H1 (cell line): ENCODE results near the gene EIF4E3. TPM values are rescaled to one million over a fixed set of nuclear protein-coding genes. Genes with fewer than 3 reads are reported as not detected.

Experiments used
- CTCF ChIA-PET: fragments of 300-600 bp; sonication (Branson Sonifier 250); formaldehyde crosslinking; loops from one replicate; lab custom pipeline; 2021; ENCODE audit not compliant: partially characterized antibody; lab: Charles Lee
- POLR2A ChIA-PET: fragments of 300-600 bp; sonication (Branson Sonifier 250); formaldehyde crosslinking; loops from one replicate; lab custom pipeline; 2021; ENCODE audit warnings: inconsistent platforms; ENCODE audit not compliant: partially characterized antibody; lab: Charles Lee
- DNase-seq, 2 experiments: peaks; one replicate each; pipeline versions ENCODE4 v3.0.0 to v3.0.0-alpha.2; 2010 to 2022; ENCODE audit warnings: low spot score in 2 of 2, low read depth in 1 of 2, mixed read lengths in 1 of 2
- FAIRE-seq: peaks from 2 replicates; lab custom pipeline; 2011; peaks lifted over from hg19 to GRCh38; lab: Jason Lieb, UNC
- H2AFZ ChIP-seq: 2 replicates; pipeline ENCODE4 v1.8.1; 2012; ENCODE audit warnings: low read length, inconsistent platforms
- H2AK5ac ChIP-seq: 2 replicates; pipeline ENCODE4 v1.6.1; 2013; ENCODE audit warnings: low read depth, low read length
- H2BK120ac ChIP-seq: replicated peaks from 2 replicates; pipeline ENCODE3; 2013; ENCODE audit warnings: low read depth, low read length, inconsistent platforms
- H2BK12ac ChIP-seq: 2 replicates; pipeline ENCODE4 v1.6.1; 2013; ENCODE audit warnings: low read depth, low read length
- H2BK15ac ChIP-seq: 2 replicates; pipeline ENCODE4 v1.6.1; 2013; ENCODE audit warnings: low read length
- H2BK20ac ChIP-seq: 2 replicates; pipeline ENCODE4 v1.6.1; 2013; ENCODE audit warnings: low read length
- H2BK5ac ChIP-seq: 2 replicates; pipeline ENCODE4 v1.6.1; 2013; ENCODE audit warnings: low read depth, low read length
- H3K14ac ChIP-seq: 2 replicates; pipeline ENCODE4 v1.6.1; 2013; ENCODE audit warnings: inconsistent platforms; ENCODE audit not compliant: insufficient read length
- H3K18ac ChIP-seq: 2 replicates; pipeline ENCODE4 v1.6.1; 2013; ENCODE audit warnings: low read length; ENCODE audit errors: extremely low read depth
- H3K23ac ChIP-seq: 2 replicates; pipeline ENCODE4 v1.6.1; 2013; ENCODE audit warnings: inconsistent platforms; ENCODE audit not compliant: insufficient read length
- H3K23me2 ChIP-seq: 2 replicates; pipeline ENCODE4 v1.6.1; 2013; ENCODE audit warnings: low read depth, low read length
- H3K27ac ChIP-seq: 2 replicates; pipeline ENCODE4 v1.6.1; 2011; ENCODE audit warnings: low read depth, low read length, inconsistent platforms
- H3K27me3 ChIP-seq, 4 experiments: replicated peaks in 1 of 4; 1 replicate in 1 of 4; 2 replicates in 3 of 4; pipeline versions ENCODE4 v1.6.1 to v1.8.1; 2011 to 2013; ENCODE audit warnings: low read length in 3 of 4, mild to moderate bottlenecking in 3 of 4, inconsistent platforms in 2 of 4, mixed read lengths in 2 of 4, moderate library complexity in 1 of 4; ENCODE audit not compliant: control insufficient read depth in 3 of 4, insufficient read depth in 3 of 4; ENCODE audit errors: extremely low read depth in 1 of 4
- H3K36me3 ChIP-seq, 4 experiments: 2 replicates each; pipeline versions ENCODE4 v1.6.1 to v1.8.1; 2011 to 2013; ENCODE audit warnings: mild to moderate bottlenecking in 4 of 4, low read length in 3 of 4, moderate library complexity in 2 of 4, control low read depth in 1 of 4, inconsistent platforms in 1 of 4; ENCODE audit not compliant: insufficient read depth in 4 of 4, control insufficient read depth in 2 of 4
- H3K4ac ChIP-seq: replicated peaks from 2 replicates; pipeline ENCODE3; 2013; ENCODE audit warnings: low read length, low read depth, mixed read lengths, inconsistent platforms; ENCODE audit not compliant: insufficient read length
- H3K4me1 ChIP-seq, 4 experiments: replicated peaks in 1 of 4; 1 replicate in 1 of 4; 2 replicates in 3 of 4; pipeline versions ENCODE4 v1.6.1 to v1.8.1; 2011 to 2013; ENCODE audit warnings: low read length in 3 of 4, inconsistent platforms in 2 of 4, mixed read lengths in 1 of 4; ENCODE audit not compliant: insufficient read depth in 4 of 4, control insufficient read depth in 3 of 4
- H3K4me2 ChIP-seq, 2 experiments: 2 replicates each; pipeline versions ENCODE4 v1.6.1 to v1.8.1; 2011 to 2013; ENCODE audit warnings: low read depth in 2 of 2, low read length in 2 of 2, control low read depth in 1 of 2, inconsistent platforms in 1 of 2, mild to moderate bottlenecking in 1 of 2; ENCODE audit not compliant: insufficient read depth in 1 of 2
- H3K4me3 ChIP-seq, 4 experiments: fragments of 200-600, 300-600 bp in 1 of 4; sonication (generic), shearing (Covaris generic), sonication (Bioruptor Twin) in 1 of 4; 2 replicates each; pipeline versions ENCODE4 v1.5.1 to v1.8.1; 2011 to 2016; ENCODE audit warnings: low read length in 4 of 4, low read depth in 3 of 4, control low read depth in 2 of 4, inconsistent platforms in 2 of 4, mild to moderate bottlenecking in 2 of 4, mixed read lengths in 1 of 4, moderate library complexity in 1 of 4; ENCODE audit not compliant: insufficient read depth in 2 of 4; ENCODE audit errors: extremely low read depth in 1 of 4
- H3K56ac ChIP-seq: replicated peaks from 2 replicates; pipeline ENCODE3; 2013; ENCODE audit warnings: low read depth, mild to moderate bottlenecking, mixed read lengths, low read length, inconsistent platforms; ENCODE audit not compliant: insufficient read length
- H3K79me1 ChIP-seq: 2 replicates; pipeline ENCODE4 v1.6.1; 2013; ENCODE audit warnings: low read depth, low read length, control low read depth
- H3K79me2 ChIP-seq, 2 experiments: 2 replicates each; pipeline versions ENCODE4 v1.6.1 to v1.8.1; 2012 to 2013; ENCODE audit warnings: low read length in 2 of 2, mild to moderate bottlenecking in 2 of 2, inconsistent platforms in 1 of 2; ENCODE audit not compliant: insufficient read depth in 2 of 2, control insufficient read depth in 1 of 2
- H3K9ac ChIP-seq, 4 experiments: replicated peaks in 1 of 4; 1 replicate in 1 of 4; 2 replicates in 3 of 4; pipeline versions ENCODE4 v1.6.1 to v1.8.1; 2011 to 2013; ENCODE audit warnings: low read depth in 3 of 4, low read length in 3 of 4, control low read depth in 2 of 4, mild to moderate bottlenecking in 2 of 4, moderate library complexity in 2 of 4, inconsistent platforms in 1 of 4; ENCODE audit errors: extremely low read depth in 1 of 4
- H3K9me3 ChIP-seq, 2 experiments: 2 replicates each; pipeline versions ENCODE4 v1.6.1 to v1.8.1; 2012 to 2013; ENCODE audit warnings: mild to moderate bottlenecking in 2 of 2, moderate library complexity in 2 of 2, control low read depth in 1 of 2, inconsistent platforms in 1 of 2, low read depth in 1 of 2, low read length in 1 of 2, mixed read lengths in 1 of 2; ENCODE audit not compliant: insufficient read depth in 2 of 2
- H4K20me1 ChIP-seq, 2 experiments: replicated peaks in 1 of 2; 2 replicates each; pipeline versions ENCODE3 to v1.8.1; 2011 to 2013; ENCODE audit warnings: inconsistent platforms in 2 of 2, low read length in 2 of 2, mild to moderate bottlenecking in 1 of 2; ENCODE audit not compliant: insufficient read depth in 2 of 2, control insufficient read depth in 1 of 2
- H4K5ac ChIP-seq: 2 replicates; pipeline ENCODE4 v1.6.1; 2013; ENCODE audit warnings: low read length, low read depth, mixed read lengths, inconsistent platforms; ENCODE audit not compliant: insufficient read length
- H4K8ac ChIP-seq: 2 replicates; pipeline ENCODE4 v1.8.0; 2013; ENCODE audit warnings: mild to moderate bottlenecking, moderate library complexity, low read length, inconsistent platforms; ENCODE audit not compliant: insufficient read depth; ENCODE audit errors: extremely low read depth
- H4K91ac ChIP-seq: replicated peaks from 2 replicates; pipeline ENCODE3; 2013; ENCODE audit warnings: low read length, mixed read lengths, inconsistent platforms; ENCODE audit not compliant: insufficient read length
- EP300 ChIP-seq, 2 experiments: IDR thresholded peaks; 1 replicate in 1 of 2; 2 replicates in 1 of 2; pipeline ENCODE4 v1.6.1; 2011 to 2012; ENCODE audit warnings: low read depth in 2 of 2, low read length in 2 of 2, mild to moderate bottlenecking in 2 of 2, borderline replicate concordance in 1 of 2, inconsistent platforms in 1 of 2, moderate library complexity in 1 of 2
- TEAD4 ChIP-seq: IDR thresholded peaks from 2 replicates; pipeline ENCODE4 v1.6.1; 2012; ENCODE audit warnings: low read depth, low read length, inconsistent platforms, mixed read lengths
- WGBS, 2 experiments: shearing (Covaris generic) in 1 of 2; methylation state at CpG; one replicate each; pipeline versions ENCODE4 v1.1.6 to v1.1.7; 2013 to 2015; ENCODE audit warnings: low lambda C conversion rate in 2 of 2, mixed read lengths in 2 of 2, inconsistent platforms in 1 of 2, low coverage in 1 of 2, missing lambda C conversion rate in 1 of 2; ENCODE audit not compliant: insufficient replicate concordance in 2 of 2, insufficient coverage in 1 of 2, insufficient read length in 1 of 2; ENCODE audit errors: extremely low coverage in 1 of 2, missing lambda C conversion rate in 1 of 2; 5-methylcytosine and 5-hydroxymethylcytosine counted together
- polyA plus RNA-seq, 7 experiments: library from polyadenylated mRNA; depleted of rRNA in 3 of 7; stranded (reverse) in 5 of 7; unstranded in 2 of 7; fragments of >200 nt in 5 of 7; fragments of 200-250 nt in 2 of 7; gene quantifications; 1 replicate in 5 of 7; 2 replicates in 1 of 7; 4 replicates in 1 of 7; pipeline versions ENCODE4 v1.2.1 to v1.2.3, GENCODE V29; 2011 to 2013; ENCODE audit warnings: missing spikeins in 2 of 7, mixed read lengths in 2 of 7
- total RNA-seq: library from RNA; stranded (reverse); fragmentation: NEBNext Ultra II Directional; extraction: Animal tissue kit (Norgen Biotek cat#: 25700); gene quantifications from 2 replicates; pipeline ENCODE4 v1.2.1, GENCODE V29; 2021

EIF4E3 gene
- total and polyA plus RNA-seq, 2 of the 8 experiments (the other 6 are each of a cell fraction or from before 2014, with no cell fraction given): 5.2 to 17.0 TPM

DNA sequence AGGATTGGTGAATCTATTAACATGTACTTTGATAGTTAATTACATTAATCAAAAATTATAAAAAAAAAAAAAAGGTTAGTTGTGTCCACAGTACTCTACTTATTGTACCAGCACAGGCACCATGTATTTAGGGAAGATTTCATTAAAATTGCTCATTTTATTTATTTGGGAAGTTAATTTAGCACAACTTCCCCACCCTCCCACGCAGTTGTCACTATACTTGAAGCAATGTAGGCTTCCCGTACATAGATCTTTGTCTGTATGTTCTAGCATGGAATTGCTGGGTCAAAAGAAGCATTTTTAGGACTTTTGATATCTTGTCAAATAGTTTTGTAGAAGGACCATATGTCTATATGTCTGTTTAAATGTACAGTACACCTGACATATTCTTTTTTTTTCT is 32.9 kb upstream of the EIF4E3 start:
- no peaks in the 10 kb centered on the region for H4K20me1 ChIP-seq
- no peak overlapping the region for H3K56ac ChIP-seq
- FAIRE-seq: no peak
- no peaks in the 10 kb centered on the region for H3K36me3 ChIP-seq
- H3K23me2 ChIP-seq: peaks cover 10% of the 10 kb centered on the region; the same call in 1 of the 2 replicates
- no peak for DNase-seq
- no peaks in the 10 kb centered on the region for H3K79me1 ChIP-seq
- H3K4me3 ChIP-seq: no peak overlapping the region
- no peak overlapping the region for H3K18ac ChIP-seq
- H4K8ac ChIP-seq: no peak overlapping the region
- no peak overlapping the region for H3K9ac ChIP-seq
- peaks cover 9 to 26% (median 21%) of the 10 kb centered on the region in 4 experiments; a peak in 6 of 7 replicates for H3K27me3 ChIP-seq
- no peak overlapping the region for H2BK12ac ChIP-seq
- peaks cover 0 to 7% (median 5%) of the 10 kb centered on the region in 4 experiments for H3K4me1 ChIP-seq
- no peak overlapping the region for H2AK5ac ChIP-seq
- 96% methylated on average over 2 of the region's 2 CpGs; no CpG with 5 or more reads in 1 of the 2 experiments for WGBS, 2 experiments
- H4K5ac ChIP-seq: no peak overlapping the region
- no peak overlapping the region for H3K27ac ChIP-seq
- H2BK20ac ChIP-seq: no peak overlapping the region
- H2BK120ac ChIP-seq: no peak overlapping the region
- H3K4ac ChIP-seq: no peak overlapping the region
- H4K91ac ChIP-seq: no peak overlapping the region
- ChIA-PET CTCF (interaction anchor here (0.8 to 2.0 kb wide), 2 partner anchors 29 to 118 kb away, joined by 3 to 5 read pairs; no protein-coding TSS in a partner anchor), POLR2A (no interaction called here)
- no peak overlapping the region for H3K4me2 ChIP-seq
- H3K23ac ChIP-seq: no peak overlapping the region
- no peaks in the 10 kb centered on the region; a peak in 1 of 4 replicates for H3K79me2 ChIP-seq
- H3K9me3 ChIP-seq: no peaks in the 10 kb centered on the region
- no peak overlapping the region for H2AFZ ChIP-seq
- H3K14ac ChIP-seq: no peak overlapping the region
- H2BK5ac ChIP-seq: no peak overlapping the region
- no peak overlapping the region for H2BK15ac ChIP-seq
- TF ChIP-seq EP300 (IDR thresholded peaks at IDR 0.05; ENCODE audit: borderline replicate concordance in 1 of 2, low read depth in 2 of 2, low read length in 2 of 2) (no peak), TEAD4 (no peak)
